Sigmoid colon (tissue), 7 donors: ENCODE data around the gene APOC3. TPM values are rescaled to one million over a fixed set of nuclear protein-coding genes. Genes with fewer than 3 reads are reported as not detected.

Experiments
- DNase-seq: peaks from one replicate; pipeline ENCODE4 v3.0.0-alpha.2; 2019
- H3K27ac ChIP-seq, 4 donors: fragments of 200-600 bp; sonication (generic); one replicate each; pipeline ENCODE4 v1.5.1; 2016 to 2019; ENCODE audit warnings: mild to moderate bottlenecking in 1 of 4
- H3K27me3 ChIP-seq, 3 donors: fragments of 200-600 bp; sonication (generic); one replicate each; pipeline ENCODE4 v1.5.1; 2019; ENCODE audit warnings: mild to moderate bottlenecking in 1 of 3
- H3K36me3 ChIP-seq, 4 donors: fragments of 200-600 bp; sonication (generic); one replicate each; pipeline ENCODE4 v1.5.1; 2016 to 2019
- H3K4me1 ChIP-seq, 4 donors: fragments of 200-600 bp; sonication (generic); one replicate each; pipeline ENCODE4 v1.5.1; 2017 to 2019
- H3K4me3 ChIP-seq, 4 donors: fragments of 200-600 bp; sonication (generic); one replicate each; pipeline ENCODE4 v1.5.1; 2017 to 2019; ENCODE audit warnings: mild to moderate bottlenecking in 2 of 4, moderate library complexity in 1 of 4
- H3K9me3 ChIP-seq, 4 donors: fragments of 200-600 bp in 3 of 4; sonication (generic) in 3 of 4; one replicate each; pipeline versions ENCODE4 v1.5.1 to v1.6.1; 2013 to 2019
- EP300 ChIP-seq, 4 donors: sonication (generic); formaldehyde crosslinking; IDR thresholded peaks; one replicate each; pipeline ENCODE4 v1.6.1; 2017; ENCODE audit warnings: antibody characterized with exemption in 4 of 4
- POLR2A ChIP-seq, 2 donors: fragments of 450-650 bp; IDR thresholded peaks; one replicate each; pipeline ENCODE4 v1.6.1; 2016; ENCODE audit warnings: antibody characterized with exemption in 2 of 2, mild to moderate bottlenecking in 2 of 2, moderate library complexity in 2 of 2
- POLR2AphosphoS5 ChIP-seq, 4 donors: sonication (generic); formaldehyde crosslinking; IDR thresholded peaks; one replicate each; pipeline ENCODE4 v1.6.1; 2017; ENCODE audit warnings: antibody characterized with exemption in 4 of 4
- WGBS, 2 donors: extraction: QIAGEN DNeasy Blood & Tissue Kit; methylation state at CpG; one replicate each; pipeline ENCODE4 v1.1.7; 2013; 5-methylcytosine and 5-hydroxymethylcytosine counted together
- intact Hi-C: fragments of 100-400 bp; cut with DNase I; formaldehyde crosslinking; loops from one replicate; pipeline ENCODE4 v1.15.1; 2023
- polyA plus RNA-seq, 3 donors: library from polyadenylated mRNA; stranded (reverse); fragments of 200-250 nt; gene quantifications; one replicate each; pipeline ENCODE4 v1.2.3, GENCODE V29; 2013
- total RNA-seq, 4 donors: library from RNA; depleted of rRNA; stranded (reverse); fragments of >200 nt; gene quantifications; one replicate each; pipeline ENCODE4 v1.1.0, GENCODE V29; 2016
- TF ChIP-seq, protein P1 (sequence below), 4 experiments: fragments of 450-650 bp in 3 of 4; fragments of 200-600 bp in 1 of 4; IDR thresholded peaks; one replicate each; pipeline ENCODE4 v1.5.1; 2016 to 2019; ENCODE audit warnings: antibody characterized with exemption in 4 of 4, mild to moderate bottlenecking in 3 of 4, moderate library complexity in 2 of 4
- donor health status: healthy with polysubstance abuse.
- donor health status: Bipolar disorder and iron deficiency.
- donor health status: healthy.

The APOC3 gene
- total and polyA plus RNA-seq, 7 donors, result 0.19 to 4.4 TPM; not detected in 5

DNA sequence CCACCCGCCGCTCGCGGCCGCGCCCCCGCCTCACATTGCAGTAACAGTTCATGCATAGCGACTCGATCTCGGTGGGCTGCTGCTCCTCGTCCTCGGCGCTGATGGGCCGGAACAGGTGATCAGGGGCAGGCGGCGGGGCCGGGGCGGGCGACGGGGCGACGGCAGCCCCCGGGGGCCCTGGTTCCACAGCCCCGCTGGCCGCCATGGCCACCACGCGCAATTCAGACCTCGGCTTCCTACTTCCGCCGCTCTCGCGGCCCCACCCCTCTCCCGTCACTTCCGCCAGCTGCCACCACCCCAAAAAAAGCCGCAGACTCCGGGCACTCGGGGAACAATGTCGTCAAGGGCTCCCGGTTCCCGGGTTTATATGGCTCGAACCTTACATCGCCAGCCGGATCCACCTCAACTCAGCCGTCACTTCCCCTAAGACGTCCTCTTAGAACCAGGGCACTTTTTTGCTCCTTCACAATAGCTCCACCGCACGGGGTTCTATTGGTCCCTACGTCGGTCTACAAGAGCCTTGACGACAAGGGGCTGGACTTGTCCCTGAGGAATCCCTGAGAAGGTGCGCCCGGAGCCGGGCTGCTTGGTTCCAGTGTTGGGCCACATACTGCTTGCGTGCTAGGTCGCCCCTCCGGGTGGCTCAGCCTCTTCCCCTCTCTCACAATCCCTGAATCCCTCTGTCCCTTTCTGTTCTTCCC is 41.8 kb upstream of the APOC3 start, which contains the start of gene ZPR1:
TSS of gene ZPR1 (minus strand) at position 238 of the 701 bp plus-strand sequence. CDS start at position 205, 33 bp downstream.
- no peaks in the 10 kb centered on the region for H3K27me3 ChIP-seq
- peak within 1 kb of the TSS; percentile 86 to 97 (median 93) for H3K4me3 ChIP-seq
- H3K36me3 ChIP-seq, result peaks cover 13 to 37% (median 25%) of the 10 kb centered on the region in 4 donors
- no peaks in the 10 kb centered on the region for H3K9me3 ChIP-seq
- peak; percentile 92 for DNase-seq
- H3K4me1 ChIP-seq, result peaks cover 0 to 29% (median 20%) of the 10 kb centered on the region in 4 donors
- TF ChIP-seq EP300 (IDR thresholded peaks at IDR 0.05) (no peak), POLR2A (IDR thresholded peaks at IDR 0.05) (peak; percentile 66 to 68), POLR2AphosphoS5 (IDR thresholded peaks at IDR 0.05) (peak; percentile 81 to 83 (median 82))
- TF ChIP-seq, protein P1, sequence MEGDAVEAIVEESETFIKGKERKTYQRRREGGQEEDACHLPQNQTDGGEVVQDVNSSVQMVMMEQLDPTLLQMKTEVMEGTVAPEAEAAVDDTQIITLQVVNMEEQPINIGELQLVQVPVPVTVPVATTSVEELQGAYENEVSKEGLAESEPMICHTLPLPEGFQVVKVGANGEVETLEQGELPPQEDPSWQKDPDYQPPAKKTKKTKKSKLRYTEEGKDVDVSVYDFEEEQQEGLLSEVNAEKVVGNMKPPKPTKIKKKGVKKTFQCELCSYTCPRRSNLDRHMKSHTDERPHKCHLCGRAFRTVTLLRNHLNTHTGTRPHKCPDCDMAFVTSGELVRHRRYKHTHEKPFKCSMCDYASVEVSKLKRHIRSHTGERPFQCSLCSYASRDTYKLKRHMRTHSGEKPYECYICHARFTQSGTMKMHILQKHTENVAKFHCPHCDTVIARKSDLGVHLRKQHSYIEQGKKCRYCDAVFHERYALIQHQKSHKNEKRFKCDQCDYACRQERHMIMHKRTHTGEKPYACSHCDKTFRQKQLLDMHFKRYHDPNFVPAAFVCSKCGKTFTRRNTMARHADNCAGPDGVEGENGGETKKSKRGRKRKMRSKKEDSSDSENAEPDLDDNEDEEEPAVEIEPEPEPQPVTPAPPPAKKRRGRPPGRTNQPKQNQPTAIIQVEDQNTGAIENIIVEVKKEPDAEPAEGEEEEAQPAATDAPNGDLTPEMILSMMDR (IDR thresholded peaks at IDR 0.05), result peak in 1 of 4 experiments; percentile 15
- WGBS, 2 donors, result 1% methylated on average over 56 of the region's 56 CpGs
- intact Hi-C loops, result loop anchor here (1.0 to 5.0 kb wide), 3 partner anchors 47 to 439 kb away; partner anchors contain the start of gene SIK3
- peak within 1 kb of the TSS; percentile 84 to 90 (median 88) for H3K27ac ChIP-seq

DNA sequence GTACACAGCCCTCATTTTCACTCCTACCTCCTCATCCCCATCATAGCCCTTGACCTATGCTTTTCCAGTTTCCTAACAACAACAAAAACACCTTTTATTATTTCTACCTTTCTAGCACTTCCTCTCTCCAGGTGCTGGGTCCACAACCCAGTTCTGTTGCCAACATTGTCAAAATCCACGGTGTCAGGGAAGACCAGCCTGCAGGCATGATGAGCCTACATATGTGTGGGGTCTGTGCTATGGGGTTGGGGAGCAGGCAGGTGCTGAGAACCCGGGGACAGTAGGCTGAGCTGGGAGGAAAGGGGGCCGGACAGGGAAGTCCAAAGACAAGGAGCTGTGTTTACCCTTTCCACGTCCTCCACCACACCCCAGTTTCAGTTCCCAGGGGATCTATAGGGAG is 41.2 kb upstream of the APOC3 start:
- H3K4me1 ChIP-seq, result peaks cover 0 to 29% (median 20%) of the 10 kb centered on the region in 4 donors
- H3K36me3 ChIP-seq, result peaks cover 12 to 31% (median 19%) of the 10 kb centered on the region in 4 donors
- TF ChIP-seq POLR2A (IDR thresholded peaks at IDR 0.05), result no peak
- TF ChIP-seq, protein P1 (IDR thresholded peaks at IDR 0.05), result no peak
- WGBS, 2 donors, result 31 to 62% methylated on average over 4 of the region's 4 CpGs
- peak overlapping the region in 3 of 4 donors; percentile 90 to 97 (median 96) for H3K4me3 ChIP-seq
- no peaks in the 10 kb centered on the region for H3K27me3 ChIP-seq
- H3K27ac ChIP-seq, result peak overlapping the region; percentile 84 to 90 (median 88)
- DNase-seq, result no peak
- no peaks in the 10 kb centered on the region for H3K9me3 ChIP-seq
- intact Hi-C loops, result loop anchor here (1.0 to 5.0 kb wide), 3 partner anchors 47 to 439 kb away; partner anchors contain the start of gene SIK3

DNA sequence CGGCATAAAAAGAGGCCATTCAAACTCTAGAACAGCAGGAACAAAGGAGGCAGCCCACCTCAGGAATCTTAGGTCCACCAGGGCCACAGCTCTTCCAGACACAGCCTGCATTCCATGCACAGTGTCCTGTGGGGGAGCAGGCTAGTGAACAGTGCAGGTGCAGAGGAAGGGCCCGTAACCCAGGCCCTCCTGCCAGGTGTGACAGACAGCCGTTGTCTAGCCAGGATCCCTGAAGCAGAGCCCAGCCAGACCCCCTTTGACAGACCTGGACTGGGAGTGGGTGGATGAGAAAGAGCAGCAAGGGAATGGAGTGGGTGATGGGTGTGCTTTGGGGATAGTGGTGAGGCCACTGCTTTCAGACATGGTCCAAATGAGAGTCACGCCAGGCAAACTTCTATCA is 40.7 kb upstream of the APOC3 start:
- intact Hi-C loops, result loop anchor here (1.0 to 5.0 kb wide), 3 partner anchors 46 to 438 kb away; partner anchors contain the start of gene SIK3
- TF ChIP-seq, protein P1 (IDR thresholded peaks at IDR 0.05), result no peak
- TF ChIP-seq POLR2AphosphoS5 (IDR thresholded peaks at IDR 0.05) (no peak), POLR2A (IDR thresholded peaks at IDR 0.05) (no peak), EP300 (IDR thresholded peaks at IDR 0.05) (no peak)
- Histone ChIP-seq H3K27ac (peak overlapping the region in 1 of 4 donors; percentile 88), H3K27me3 (no peaks in the 10 kb centered on the region), H3K4me3 (peak overlapping the region in 1 of 4 donors; percentile 96), H3K9me3 (no peaks in the 10 kb centered on the region), H3K4me1 (peaks cover 0 to 29% (median 20%) of the 10 kb centered on the region in 4 donors), H3K36me3 (peaks cover 11 to 26% (median 17%) of the 10 kb centered on the region in 4 donors)
- 88 to 90% methylated on average over 4 of the region's 4 CpGs for WGBS, 2 donors
- DNase-seq, result no peak

DNA sequence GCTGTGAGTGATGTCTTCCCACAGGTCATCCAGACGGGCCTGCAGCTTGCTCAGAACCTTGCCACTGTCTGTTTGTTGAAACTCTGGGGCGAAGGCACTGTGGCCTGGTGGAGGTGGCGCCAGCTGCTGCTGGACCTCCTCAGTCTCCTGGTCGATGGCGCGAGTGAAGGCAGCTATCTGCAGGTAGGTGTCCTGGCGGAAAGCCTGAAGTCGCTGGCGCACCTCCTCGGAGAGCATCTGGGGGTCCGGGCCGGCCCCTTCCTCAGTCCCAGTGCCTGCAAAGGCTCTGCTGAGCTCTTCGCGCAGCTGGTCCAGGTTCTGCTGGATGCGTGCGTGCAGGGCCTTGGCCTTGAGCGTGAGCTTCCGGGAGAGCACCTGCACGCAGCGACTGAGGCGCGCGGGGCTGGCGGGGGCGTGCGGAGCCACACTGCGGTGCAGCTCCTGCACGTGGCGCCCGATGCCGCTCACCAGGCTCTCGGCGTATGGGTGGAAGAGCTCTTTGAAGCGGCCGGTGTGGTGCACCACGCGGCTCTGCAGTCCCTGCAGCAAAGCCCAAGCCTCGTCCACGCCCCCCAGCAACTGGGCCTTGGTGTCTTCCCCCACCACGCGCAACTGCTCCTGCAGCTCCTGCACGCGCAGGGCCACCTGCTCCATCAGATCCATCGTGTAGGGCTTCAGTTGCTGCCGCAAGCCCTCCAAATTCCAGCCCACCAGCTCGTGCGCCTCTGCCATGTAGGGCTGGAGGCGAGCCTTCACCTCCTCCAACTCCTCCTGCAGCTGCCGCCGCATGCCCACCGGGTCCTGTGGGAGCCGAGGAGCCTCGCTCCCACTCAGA is 39.3 kb upstream of the APOC3 start:
- 90% methylated on average over 53 of the region's 53 CpGs for WGBS, 2 donors
- TF ChIP-seq POLR2A (IDR thresholded peaks at IDR 0.05) (no peak), POLR2AphosphoS5 (IDR thresholded peaks at IDR 0.05) (no peak), EP300 (IDR thresholded peaks at IDR 0.05) (no peak)
- TF ChIP-seq, protein P1 (IDR thresholded peaks at IDR 0.05), result no peak
- peaks cover 0 to 29% (median 20%) of the 10 kb centered on the region in 4 donors for H3K4me1 ChIP-seq

More for the DNA sequence above, 39.3 kb upstream of the APOC3 start:
- no peak overlapping the region for H3K27ac ChIP-seq
- peaks cover 0 to 12% (median 4%) of the 10 kb centered on the region in 4 donors for H3K36me3 ChIP-seq
- intact Hi-C loops, result no loop called here
- no peaks in the 10 kb centered on the region for H3K27me3 ChIP-seq
- no peak overlapping the region for H3K4me3 ChIP-seq
- DNase-seq, result no peak
- H3K9me3 ChIP-seq, result no peaks in the 10 kb centered on the region
